Spinal cord (tissue), 10 donors: Measurements from ENCODE around the gene IQCK. TPM values are rescaled to one million over a fixed set of nuclear protein-coding genes. Genes with fewer than 3 reads are reported as not detected.

Experiments used
- DNase-seq, 6 donors: peaks; one replicate each; pipeline versions ENCODE4 v3.0.0 to v3.0.0-alpha.2; 2013 to 2015; ENCODE audit warnings: low spot score in 6 of 6, low read depth in 4 of 6
- H3K27ac ChIP-seq: one replicate; pipeline ENCODE4 v1.5.1; 2013; ENCODE audit warnings: low read depth, low read length, control low read depth
- H3K27me3 ChIP-seq: one replicate; pipeline ENCODE4 v1.6.1; 2013; ENCODE audit warnings: low read length; ENCODE audit not compliant: control insufficient read depth, insufficient read depth
- H3K36me3 ChIP-seq: one replicate; pipeline ENCODE4 v1.6.1; 2013; ENCODE audit warnings: low read length; ENCODE audit not compliant: control insufficient read depth, insufficient read depth
- H3K4me1 ChIP-seq: one replicate; pipeline ENCODE4 v1.6.1; 2013; ENCODE audit warnings: low read length; ENCODE audit not compliant: control insufficient read depth, insufficient read depth
- H3K4me3 ChIP-seq: one replicate; pipeline ENCODE4 v1.5.1; 2013; ENCODE audit warnings: low read depth, low read length, control low read depth
- H3K9me3 ChIP-seq: one replicate; pipeline ENCODE4 v1.6.1; 2013; ENCODE audit warnings: low read length; ENCODE audit not compliant: control insufficient read depth, insufficient read depth
- WGBS: methylation state at CpG from one replicate; pipeline ENCODE4 v1.1.5; 2013; ENCODE audit warnings: missing lambda C conversion rate; ENCODE audit not compliant: insufficient coverage; 5-methylcytosine and 5-hydroxymethylcytosine counted together
- polyA plus RNA-seq, 2 donors: library from polyadenylated mRNA; unstranded; fragments of 120-200 nt; gene quantifications; one replicate each; pipeline ENCODE4 v1.2.1, GENCODE V29; 2013; ENCODE audit not compliant: insufficient read length in 2 of 2
- total RNA-seq, 2 donors: library from RNA; depleted of rRNA in 1 of 2; stranded (reverse); fragments of 120-200 nt in 1 of 2; fragments of >200 nt in 1 of 2; gene quantifications; one replicate each; pipeline versions ENCODE4 v1.2.3 to v1.2.4, GENCODE V29; 2013 to 2014
- donor health status: healthy.

IQCK gene
- total and polyA plus RNA-seq, 4 donors, result 12.0 to 25.5 (median 19.0) TPM

DNA sequence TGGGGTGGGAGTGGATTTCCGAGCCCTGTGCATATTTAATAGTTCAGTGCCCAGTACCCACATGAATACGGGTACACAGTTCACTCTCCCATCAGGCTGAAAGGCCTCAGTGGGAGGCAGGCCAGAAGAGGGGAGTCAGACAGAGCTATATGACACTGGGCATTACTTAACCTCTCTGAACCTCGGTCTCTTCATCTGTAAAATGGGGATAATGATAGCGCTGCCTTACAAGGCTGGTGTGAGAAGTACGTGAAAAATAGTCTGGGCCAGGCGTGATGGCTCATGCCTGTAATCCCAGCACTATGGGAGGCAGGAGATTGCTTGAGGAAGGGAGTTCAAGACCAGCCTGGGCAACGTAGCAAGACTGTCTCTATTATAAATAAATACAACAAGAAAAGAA, 163.0 kb downstream of the IQCK start:
- DNase-seq, result no peak

DNA sequence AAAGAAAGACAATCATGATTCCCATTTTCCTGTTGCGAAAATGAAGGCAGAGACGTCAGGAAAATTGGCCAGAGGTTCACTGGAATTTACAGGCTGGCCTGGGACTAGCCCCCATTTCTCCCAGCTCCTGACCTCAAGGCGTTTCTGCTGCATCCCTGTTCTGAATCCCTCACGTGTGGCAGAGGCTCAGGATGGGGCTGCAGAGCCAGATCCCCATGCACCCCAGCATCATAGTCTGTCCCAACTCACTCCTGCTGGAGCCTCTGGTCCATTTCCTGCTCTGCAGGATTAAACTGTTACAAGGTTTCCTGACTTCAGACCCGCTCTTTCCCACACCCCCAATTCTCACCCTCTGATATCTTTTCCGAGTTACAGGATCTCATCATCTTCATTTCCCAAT, 163.7 kb downstream of the IQCK start:
- Histone ChIP-seq H3K9me3 (no peaks in the 10 kb centered on the region), H3K36me3 (peaks cover 10% of the 10 kb centered on the region), H3K4me3 (peak overlapping the region; percentile 58), H3K27ac (peak overlapping the region; percentile 93), H3K4me1 (peaks cover 75% of the 10 kb centered on the region), H3K27me3 (no peaks in the 10 kb centered on the region)
- no peak for DNase-seq
- 38% methylated on average over 6 of the region's 6 CpGs for WGBS

More for the DNA sequence above, 163.0 kb downstream of the IQCK start:
- Histone ChIP-seq H3K4me3 (no peak overlapping the region), H3K4me1 (peaks cover 80% of the 10 kb centered on the region), H3K27me3 (no peaks in the 10 kb centered on the region), H3K9me3 (no peaks in the 10 kb centered on the region), H3K27ac (peak overlapping the region; percentile 64), H3K36me3 (peaks cover 10% of the 10 kb centered on the region)
- 70% methylated on average over 2 of the region's 7 CpGs for whole genome bisulfite sequencing

DNA sequence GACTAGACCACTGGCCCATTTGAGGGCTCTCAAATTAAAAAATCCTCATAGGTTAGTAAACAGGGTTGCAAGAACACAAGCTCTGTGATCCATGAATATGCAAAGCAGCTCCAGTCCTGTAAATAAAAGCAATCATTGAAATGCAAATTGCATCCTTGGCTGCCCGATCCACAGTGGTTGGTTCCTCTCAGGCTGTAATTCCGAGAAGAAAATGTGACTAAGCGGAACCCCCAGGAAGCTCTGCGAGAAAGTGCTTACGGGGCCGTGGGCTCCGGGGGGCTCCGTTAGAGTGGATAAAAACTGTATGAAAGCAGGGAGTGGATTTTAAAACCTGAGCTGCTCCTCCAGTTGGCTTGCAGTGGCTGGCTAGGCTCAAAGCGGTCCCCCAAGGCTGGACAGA, 164.1 kb downstream of the IQCK start:
- H3K4me1 ChIP-seq, result peaks cover 72% of the 10 kb centered on the region

DNA sequence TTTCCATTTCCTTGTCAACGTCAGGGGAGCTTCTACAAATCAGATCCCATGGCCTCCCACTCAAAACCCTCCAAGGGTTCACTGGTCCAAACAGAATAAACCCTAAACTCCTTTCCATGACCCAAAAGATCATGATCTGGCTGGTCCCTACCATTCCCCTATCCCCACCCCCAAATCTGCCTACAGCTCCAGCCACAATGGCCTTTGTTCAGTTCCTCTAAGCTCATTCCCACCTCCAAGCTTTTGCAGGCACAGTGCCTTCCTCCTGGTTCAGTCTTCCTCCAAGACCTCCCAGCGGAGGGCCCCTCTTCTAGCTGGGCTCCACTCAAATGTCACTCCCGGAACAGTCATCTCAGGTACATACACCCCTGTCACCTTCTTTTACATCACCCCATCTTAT, 164.6 kb downstream of the IQCK start:
- Histone ChIP-seq H3K27me3 (no peaks in the 10 kb centered on the region), H3K4me1 (peaks cover 72% of the 10 kb centered on the region), H3K4me3 (peak overlapping the region; percentile 58), H3K27ac (peak overlapping the region; percentile 93), H3K9me3 (no peaks in the 10 kb centered on the region), H3K36me3 (peaks cover 10% of the 10 kb centered on the region)
- DNase-seq, result peak in 2 of 6 donors; percentile 55 to 67
- WGBS, result 22% methylated on average over 2 of the region's 3 CpGs

More for the DNA sequence above, 164.1 kb downstream of the IQCK start:
- peaks cover 10% of the 10 kb centered on the region for H3K36me3 ChIP-seq
- 10% methylated on average over 9 of the region's 9 CpGs for WGBS
- DNase-seq, result peak in 3 of 6 donors; percentile 64 to 92 (median 90)
- H3K27ac ChIP-seq, result peak overlapping the region; percentile 93
- H3K9me3 ChIP-seq, result no peaks in the 10 kb centered on the region
- no peaks in the 10 kb centered on the region for H3K27me3 ChIP-seq
- peak overlapping the region; percentile 58 for H3K4me3 ChIP-seq

DNA sequence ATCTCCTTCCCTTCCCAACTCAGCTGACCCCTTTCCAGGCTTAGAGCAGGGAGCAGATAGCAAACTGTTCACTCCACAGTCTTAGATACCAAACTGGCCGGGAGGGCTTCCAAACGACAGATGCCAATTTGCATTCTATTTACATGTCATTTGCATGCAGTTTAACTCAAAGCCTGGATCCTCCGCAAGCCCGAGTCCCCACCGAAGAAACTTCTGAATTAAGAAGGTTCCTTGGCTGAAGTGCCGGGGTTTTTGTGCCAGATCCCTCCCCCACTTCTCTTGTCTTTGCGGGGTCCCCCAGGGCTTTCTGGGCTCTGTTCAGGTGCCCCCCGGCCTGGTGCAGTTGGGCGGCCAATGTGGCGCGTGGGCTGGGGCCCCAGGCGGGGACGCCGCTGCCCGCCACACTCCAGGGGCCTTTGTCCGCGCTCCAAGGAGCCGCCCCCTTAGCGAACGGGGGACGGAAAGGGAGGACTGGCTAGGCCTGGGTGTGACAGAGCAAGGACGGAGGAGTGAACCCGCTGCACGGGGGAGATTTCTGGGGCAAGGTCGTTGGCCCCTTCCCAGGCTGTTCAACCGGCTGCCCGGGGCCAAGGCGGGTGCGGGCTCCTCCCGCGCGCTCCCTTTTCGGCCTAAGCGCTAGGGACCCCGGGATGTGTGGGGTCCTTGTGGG, 165.4 kb downstream of the IQCK start:
- DNase-seq, result peak in 3 of 6 donors; percentile 81 to 98 (median 93)
- H3K4me3 ChIP-seq, result peak overlapping the region; percentile 58
- peak overlapping the region; percentile 93 for H3K27ac ChIP-seq
- no peaks in the 10 kb centered on the region for H3K27me3 ChIP-seq
- WGBS, result under 1% methylated on average over 31 of the region's 35 CpGs
- H3K36me3 ChIP-seq, result peaks cover 10% of the 10 kb centered on the region
- peaks cover 66% of the 10 kb centered on the region for H3K4me1 ChIP-seq
- H3K9me3 ChIP-seq, result no peaks in the 10 kb centered on the region

DNA sequence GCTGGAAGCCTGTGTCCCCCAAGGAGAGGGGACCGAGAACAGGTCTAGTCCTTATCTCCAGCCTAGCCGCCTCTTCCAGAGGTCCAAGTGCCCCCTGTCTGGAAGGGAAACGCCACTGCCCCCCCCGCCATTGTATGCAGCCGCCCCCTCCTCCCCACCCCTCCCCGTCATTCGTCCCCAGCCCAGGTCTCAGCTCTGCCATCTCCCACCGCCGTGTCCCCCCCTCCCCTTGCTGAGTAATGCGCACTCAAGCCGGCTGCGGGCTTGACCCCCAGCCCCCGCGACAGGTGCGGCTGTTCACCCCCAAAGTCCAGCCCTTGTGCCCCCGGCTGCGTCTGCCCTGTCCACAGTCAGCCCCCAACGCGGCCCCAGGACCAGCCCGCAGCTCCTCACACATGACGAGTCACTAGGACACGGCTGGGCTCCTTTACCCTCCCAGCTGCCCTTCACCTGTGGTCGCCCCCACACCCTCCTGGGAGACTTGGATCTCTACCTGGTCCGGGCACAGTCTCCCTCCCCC, 166.0 kb downstream of the IQCK start:
- Histone ChIP-seq H3K4me1 (peaks cover 60% of the 10 kb centered on the region), H3K27ac (peak overlapping the region; percentile 93), H3K4me3 (peak overlapping the region; percentile 58), H3K36me3 (peaks cover 10% of the 10 kb centered on the region), H3K27me3 (no peaks in the 10 kb centered on the region), H3K9me3 (no peaks in the 10 kb centered on the region)
- WGBS, result 0% methylated on average over 17 of the region's 24 CpGs
- peak in 1 of 6 donors; percentile 53 for DNase-seq

DNA sequence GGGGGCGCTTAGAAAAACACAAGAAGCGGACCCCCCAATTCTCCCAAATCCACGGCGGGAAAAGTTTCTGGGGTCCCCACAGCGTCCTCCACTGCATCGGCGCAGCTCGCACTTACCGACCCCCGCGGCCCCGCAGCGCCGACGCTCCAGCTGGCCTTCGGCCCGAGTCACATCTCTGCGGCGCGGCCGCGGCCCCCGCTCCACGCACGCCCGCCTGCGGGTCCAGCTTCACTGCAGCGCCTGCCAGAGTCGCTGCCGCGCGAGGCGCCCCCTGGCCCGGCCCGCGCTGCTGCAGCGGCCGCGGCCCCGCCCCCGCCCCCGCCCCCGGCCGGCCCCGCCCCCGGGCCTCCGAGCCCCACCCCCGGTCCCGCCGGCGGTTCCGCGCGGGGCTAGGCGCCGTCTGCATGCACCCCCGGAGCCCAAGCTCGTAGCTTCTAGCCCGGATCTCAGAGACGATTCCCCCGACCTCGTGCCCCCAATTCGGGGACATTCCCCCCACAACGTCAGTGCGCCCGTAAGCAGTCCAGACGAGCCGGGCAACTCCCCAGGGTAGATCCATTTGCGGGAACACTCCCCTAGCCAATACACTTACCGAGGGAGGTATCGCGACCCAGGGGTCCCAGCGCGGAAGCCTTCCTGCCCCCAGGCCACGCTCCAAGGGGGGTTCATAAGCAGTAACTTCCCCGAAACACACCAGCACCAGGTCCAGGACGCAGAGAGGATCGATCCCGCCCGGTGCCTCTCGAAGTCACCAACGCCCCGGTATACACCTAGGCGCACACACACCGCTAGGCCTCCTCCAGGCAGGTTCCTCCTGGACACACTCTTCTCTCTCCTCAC, 166.8 kb downstream of the IQCK start, which contains the start of gene GPRC5B:
Gene GPRC5B, minus strand, starts transcription at position 238 of the 840 bp plus-strand sequence. CDS start 12,003 bp downstream, outside the sequence.
- no peaks in the 10 kb centered on the region for H3K9me3 ChIP-seq
- H3K27ac ChIP-seq, result peak within 1 kb of the TSS; percentile 93
- WGBS, result under 1% methylated on average over 85 of the region's 85 CpGs
- H3K4me1 ChIP-seq, result peaks cover 52% of the 10 kb centered on the region
- peaks cover 10% of the 10 kb centered on the region for H3K36me3 ChIP-seq
- peak within 1 kb of the TSS; percentile 58 for H3K4me3 ChIP-seq
- H3K27me3 ChIP-seq, result no peaks in the 10 kb centered on the region
- DNase-seq, result peak in 4 of 6 donors; percentile 35 to 86 (median 69)

DNA sequence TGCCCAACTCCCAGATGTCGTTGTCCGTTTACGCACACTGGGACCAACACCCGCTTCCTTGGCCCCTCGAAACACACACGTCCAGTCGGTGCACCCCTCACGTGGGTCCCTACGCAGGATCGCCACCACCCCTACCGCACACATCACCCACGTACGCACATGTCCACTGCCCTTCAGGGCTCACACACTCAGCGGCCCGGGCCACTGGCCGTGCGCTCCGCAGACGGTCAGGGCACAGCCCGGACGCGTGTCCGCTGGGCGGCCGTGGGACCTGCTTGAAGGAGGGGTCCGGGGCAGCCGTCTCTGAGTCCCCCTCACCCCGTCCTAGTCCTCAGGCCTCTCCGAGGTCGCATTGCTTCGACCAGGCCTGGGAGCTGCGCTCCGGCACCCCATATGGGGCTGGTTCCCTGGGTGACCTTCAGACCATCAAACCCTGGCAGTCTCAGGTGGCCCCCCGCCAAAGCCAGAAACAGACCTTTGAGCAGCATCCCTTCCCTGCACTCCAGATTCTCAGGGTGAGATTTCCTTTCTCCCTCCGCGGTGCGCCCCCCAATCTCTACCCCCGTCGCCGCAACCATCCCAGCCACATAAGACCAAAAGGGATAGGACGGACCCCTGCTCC, 167.5 kb downstream of the IQCK start:
- Histone ChIP-seq H3K27me3 (no peaks in the 10 kb centered on the region), H3K9me3 (no peaks in the 10 kb centered on the region), H3K4me3 (peak overlapping the region; percentile 45), H3K27ac (peak overlapping the region; percentile 40), H3K36me3 (peaks cover 10% of the 10 kb centered on the region), H3K4me1 (peaks cover 45% of the 10 kb centered on the region)
- WGBS, result 28% methylated on average over 32 of the region's 41 CpGs
- DNase-seq, result no peak
